PC-9 (cell line): ENCODE data around the gene ETV4. TPM values are rescaled to one million over a fixed set of nuclear protein-coding genes. Genes with fewer than 3 reads are reported as not detected.

Experiments
- BruUV-seq: library from RNA; stranded (reverse); fragments of 400-500 nt; replicated peaks from 2 replicates; lab custom pipeline; 2021; lab: Mats Ljungman, UMichigan
- CTCF ChIA-PET: fragments of 300-600 bp; sonication (Branson Sonifier 250); formaldehyde crosslinking; loops from one replicate; lab custom pipeline; 2022; ENCODE audit warnings: antibody characterized with exemption; lab: Charles Lee
- POLR2A ChIA-PET: fragments of 300-600 bp; sonication (Branson Sonifier 250); formaldehyde crosslinking; loops from one replicate; lab custom pipeline; 2022; ENCODE audit warnings: antibody characterized with exemption; ENCODE audit not compliant: unreplicated experiment; lab: Charles Lee
- DNase-seq, 2 experiments: peaks; one replicate each; pipeline versions ENCODE4 v3.0.0 to v3.0.0-alpha.2; 2015 to 2022; ENCODE audit warnings: mixed read lengths in 1 of 2
- H2AFZ ChIP-seq: fragments of 200-600 bp; sonication (generic); 2 replicates; pipeline ENCODE4 v1.8.1; 2017; ENCODE audit warnings: antibody characterized with exemption
- H3F3A ChIP-seq: fragments of 200-600 bp; sonication (generic); 2 replicates; pipeline ENCODE4 v1.8.1; 2017; ENCODE audit warnings: antibody characterized with exemption, mild to moderate bottlenecking, low read depth; ENCODE audit not compliant: insufficient read depth
- H3K27ac ChIP-seq: fragments of 200-600 bp; sonication (generic); 2 replicates; pipeline ENCODE4 v1.6.1; 2016; ENCODE audit warnings: mixed run types
- H3K27me3 ChIP-seq: fragments of 200-600 bp; sonication (generic); 2 replicates; pipeline ENCODE4 v1.6.1; 2016; ENCODE audit warnings: low read depth, mixed run types; ENCODE audit not compliant: insufficient read depth
- H3K36me3 ChIP-seq: fragments of 200-600 bp; sonication (generic); 2 replicates; pipeline ENCODE4 v1.6.1; 2016; ENCODE audit warnings: low read depth, mixed run types
- H3K4me1 ChIP-seq: fragments of 200-600 bp; sonication (generic); replicated peaks from 2 replicates; pipeline ENCODE4 v1.6.1; 2016; ENCODE audit warnings: mixed run types; ENCODE audit not compliant: insufficient read depth
- H3K4me2 ChIP-seq: fragments of 200-600 bp; sonication (generic); 2 replicates; pipeline ENCODE4 v1.6.1; 2017; ENCODE audit warnings: mixed run types
- H3K4me3 ChIP-seq: fragments of 200-600 bp; sonication (generic); 2 replicates; pipeline ENCODE4 v1.6.1; 2016; ENCODE audit warnings: mixed run types
- H3K79me2 ChIP-seq: fragments of 200-600 bp; sonication (generic); 2 replicates; pipeline ENCODE4 v1.6.1; 2017; ENCODE audit warnings: low read depth, mixed run types
- H3K9me2 ChIP-seq: fragments of 200-600 bp; sonication (generic); 2 replicates; pipeline ENCODE4 v1.8.1; 2017; ENCODE audit warnings: mild to moderate bottlenecking; ENCODE audit not compliant: insufficient read depth
- H3K9me3 ChIP-seq: fragments of 200-600 bp; sonication (generic); 2 replicates; pipeline ENCODE4 v1.8.1; 2016; ENCODE audit warnings: low read depth; ENCODE audit not compliant: insufficient read depth
- H4K20me1 ChIP-seq: fragments of 200-600 bp; sonication (generic); 2 replicates; pipeline ENCODE4 v1.8.1; 2017; ENCODE audit not compliant: insufficient read depth
- EZH2 ChIP-seq: fragments of 200-600 bp; sonication (generic); IDR thresholded peaks from 2 replicates; pipeline ENCODE4 v1.8.0; 2017; ENCODE audit warnings: antibody characterized with exemption, low read depth
- intact Hi-C: fragments of 100-400 bp; cut with micrococcal nuclease; formaldehyde crosslinking; loops from one replicate; pipeline ENCODE4 v1.10.0; 2022; ENCODE audit not compliant: unreplicated experiment
- total RNA-seq: library from RNA; stranded (reverse); gene quantifications from 2 replicates; pipeline ENCODE4 v1.2.3, GENCODE V29; 2021
- TF ChIP-seq, protein P1 (sequence below): fragments of 200-600 bp; sonication (generic); conservative IDR thresholded peaks from 2 replicates; pipeline ENCODE4 v1.6.1; 2017; ENCODE audit warnings: mixed run types, antibody characterized with exemption, mild to moderate bottlenecking, moderate library complexity

Gene ETV4
- total RNA-seq, 1 experiment from 2014 or later, result 84.2 TPM

DNA sequence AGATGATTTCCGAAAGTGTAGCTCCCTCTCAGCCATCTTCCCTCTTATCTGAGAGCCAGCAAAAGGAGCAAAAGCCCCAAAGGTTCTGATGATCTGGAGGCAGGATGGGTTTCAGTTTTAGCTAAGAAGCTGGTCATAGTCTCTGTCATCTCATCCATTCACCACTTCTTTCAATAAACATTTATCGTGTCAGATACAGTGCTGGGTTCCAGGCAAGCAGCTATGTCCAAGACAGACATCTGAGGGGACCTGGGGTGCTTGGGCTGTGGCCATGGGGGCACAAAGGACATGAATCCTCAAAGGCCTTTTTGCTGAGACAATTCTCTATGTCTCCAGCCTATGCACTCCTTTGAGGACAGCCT is 1.0 kb upstream of the ETV4 start:
- TF ChIP-seq, protein P1, sequence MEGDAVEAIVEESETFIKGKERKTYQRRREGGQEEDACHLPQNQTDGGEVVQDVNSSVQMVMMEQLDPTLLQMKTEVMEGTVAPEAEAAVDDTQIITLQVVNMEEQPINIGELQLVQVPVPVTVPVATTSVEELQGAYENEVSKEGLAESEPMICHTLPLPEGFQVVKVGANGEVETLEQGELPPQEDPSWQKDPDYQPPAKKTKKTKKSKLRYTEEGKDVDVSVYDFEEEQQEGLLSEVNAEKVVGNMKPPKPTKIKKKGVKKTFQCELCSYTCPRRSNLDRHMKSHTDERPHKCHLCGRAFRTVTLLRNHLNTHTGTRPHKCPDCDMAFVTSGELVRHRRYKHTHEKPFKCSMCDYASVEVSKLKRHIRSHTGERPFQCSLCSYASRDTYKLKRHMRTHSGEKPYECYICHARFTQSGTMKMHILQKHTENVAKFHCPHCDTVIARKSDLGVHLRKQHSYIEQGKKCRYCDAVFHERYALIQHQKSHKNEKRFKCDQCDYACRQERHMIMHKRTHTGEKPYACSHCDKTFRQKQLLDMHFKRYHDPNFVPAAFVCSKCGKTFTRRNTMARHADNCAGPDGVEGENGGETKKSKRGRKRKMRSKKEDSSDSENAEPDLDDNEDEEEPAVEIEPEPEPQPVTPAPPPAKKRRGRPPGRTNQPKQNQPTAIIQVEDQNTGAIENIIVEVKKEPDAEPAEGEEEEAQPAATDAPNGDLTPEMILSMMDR, result no peak
- TF ChIP-seq EZH2, result no peak
- no peaks in the 10 kb centered on the region for H3K27me3 ChIP-seq
- no TSS peak for BruUV-seq
- no peak overlapping the region for H2AFZ ChIP-seq
- POLR2A ChIA-PET, result interaction anchor here (0.6 kb wide), 1 partner anchor 1531 kb away, joined by 4 read pairs; no protein-coding TSS in a partner anchor
- H3F3A ChIP-seq, result peaks cover 27% of the 10 kb centered on the region
- H4K20me1 ChIP-seq, result no peaks in the 10 kb centered on the region
- intact Hi-C loops, result no loop called here
- H3K36me3 ChIP-seq, result no peaks in the 10 kb centered on the region
- CTCF ChIA-PET, result no interaction called here
- H3K27ac ChIP-seq, result no peak overlapping the region
- H3K4me2 ChIP-seq, result peak overlapping the region; percentile 92
- H3K4me3 ChIP-seq, result peak overlapping the region; percentile 85; the same call in 1 of the 2 replicates
- no peaks in the 10 kb centered on the region for H3K9me3 ChIP-seq
- no peak for DNase-seq
- peaks cover 28% of the 10 kb centered on the region for H3K4me1 ChIP-seq
- H3K9me2 ChIP-seq, result no peaks in the 10 kb centered on the region
- H3K79me2 ChIP-seq, result peaks cover 21% of the 10 kb centered on the region

DNA sequence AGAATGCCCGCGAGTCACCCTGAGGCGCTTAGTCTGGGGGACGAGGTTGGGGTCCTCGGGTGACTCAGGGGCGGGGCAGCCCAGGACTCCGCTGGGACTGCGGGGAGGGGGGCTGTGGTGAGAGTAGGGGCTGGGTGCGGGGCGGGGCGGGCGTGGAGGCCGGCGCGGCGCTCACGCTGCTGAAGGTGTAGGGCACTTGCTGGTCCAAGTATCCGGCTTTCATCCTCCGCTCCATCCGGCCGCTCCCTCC is 832 bp downstream of the ETV4 start:
- ChIA-PET POLR2A (no interaction called here), CTCF (no interaction called here)
- no peaks in the 10 kb centered on the region for H3K9me3 ChIP-seq
- intact Hi-C loops, result loop anchor here (2.0 kb wide), 1 partner anchor 15 kb away; no protein-coding TSS in a partner anchor
- H4K20me1 ChIP-seq, result no peaks in the 10 kb centered on the region
- TF ChIP-seq EZH2, result no peak
- DNase-seq, result no peak
- no peaks in the 10 kb centered on the region for H3K9me2 ChIP-seq
- peaks cover 35% of the 10 kb centered on the region for H3K4me1 ChIP-seq
- H3K79me2 ChIP-seq, result peaks cover 39% of the 10 kb centered on the region
- peak overlapping the region; percentile 86 for H2AFZ ChIP-seq
- peak overlapping the region; percentile 92 for H3K4me2 ChIP-seq
- peaks cover 27% of the 10 kb centered on the region for H3F3A ChIP-seq
- H3K27ac ChIP-seq, result peak overlapping the region; percentile 94
- peak overlapping the region; percentile 85 for H3K4me3 ChIP-seq
- peaks cover 9% of the 10 kb centered on the region; the same call in 1 of the 2 replicates for H3K36me3 ChIP-seq
- no TSS peak for BruUV-seq
- no peaks in the 10 kb centered on the region for H3K27me3 ChIP-seq

DNA sequence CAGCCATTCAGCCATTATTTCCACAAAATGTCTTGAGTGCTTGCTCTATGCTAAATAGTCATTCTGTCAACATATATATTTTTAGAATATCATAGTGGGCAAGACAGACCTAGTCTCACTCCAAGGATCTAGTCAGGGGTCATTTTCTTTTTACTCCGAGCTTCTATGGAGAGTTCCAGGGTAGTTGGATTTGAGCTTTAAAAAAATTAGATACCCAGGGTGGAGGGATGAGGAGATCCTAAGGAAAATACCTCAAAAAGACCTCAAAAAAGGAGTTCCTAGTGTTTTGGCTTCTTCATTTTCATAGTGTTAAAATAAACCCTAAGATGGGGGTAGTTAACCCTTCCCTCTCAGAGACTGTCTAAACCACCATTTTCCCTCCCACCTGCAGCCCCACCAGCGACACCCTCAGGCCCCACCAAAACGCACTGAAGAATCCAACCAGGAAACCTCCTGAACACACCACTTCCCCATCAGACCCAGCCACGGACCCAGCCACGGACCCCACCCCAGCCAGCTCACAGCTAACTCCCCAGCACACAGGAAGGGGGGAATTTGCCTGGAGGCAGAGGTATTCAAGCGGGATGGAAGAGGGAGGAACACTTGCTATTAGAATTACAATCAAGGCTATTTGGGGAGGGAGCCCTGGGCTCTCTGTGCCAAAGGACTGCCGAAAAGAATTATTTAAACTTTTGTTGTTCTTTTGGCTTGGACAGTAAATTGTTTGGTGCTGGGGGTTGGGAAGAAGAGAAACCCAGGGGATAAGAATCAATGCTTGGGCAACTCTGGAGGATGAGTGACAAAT is 2.2 kb downstream of the ETV4 start:
- ChIA-PET CTCF (interaction anchor here (0.7 kb wide), 1 partner anchor 13 kb away, joined by 5 read pairs; no protein-coding TSS in a partner anchor), POLR2A (interaction anchor here (0.6 kb wide), 1 partner anchor 17 kb away, joined by 4 read pairs; no protein-coding TSS in a partner anchor)
- BruUV-seq, result no TSS peak
- intact Hi-C loops, result loop anchor here (2.0 kb wide), 1 partner anchor 13 kb away; no protein-coding TSS in a partner anchor
- Histone ChIP-seq H3K4me2 (peak overlapping the region; percentile 92), H4K20me1 (no peaks in the 10 kb centered on the region), H3K36me3 (peaks cover 9% of the 10 kb centered on the region; the same call in 1 of the 2 replicates), H3K79me2 (peaks cover 46% of the 10 kb centered on the region), H2AFZ (no peak overlapping the region), H3K27ac (peak overlapping the region; percentile 94), H3K27me3 (no peaks in the 10 kb centered on the region), H3K4me3 (peak overlapping the region; percentile 85), H3K9me3 (no peaks in the 10 kb centered on the region), H3K4me1 (peaks cover 47% of the 10 kb centered on the region), H3K9me2 (no peaks in the 10 kb centered on the region), H3F3A (peaks cover 33% of the 10 kb centered on the region)
- DNase-seq, result peak; percentile 16 to 49
- TF ChIP-seq EZH2, result no peak
- TF ChIP-seq, protein P1, result no peak
